Fibroblast of skin of abdomen (primary cell): Measurements from ENCODE around the gene GGTLC3.
"Not testable (repeated sequence)": the region's sequence is repeated elsewhere in the genome, so short reads cannot be mapped to it uniquely, and the experiment has no call there.

Experiments
- DNase-seq: peaks from one replicate; pipeline ENCODE4 v3.0.0-alpha.2; 2013

Gene GGTLC3

DNA sequence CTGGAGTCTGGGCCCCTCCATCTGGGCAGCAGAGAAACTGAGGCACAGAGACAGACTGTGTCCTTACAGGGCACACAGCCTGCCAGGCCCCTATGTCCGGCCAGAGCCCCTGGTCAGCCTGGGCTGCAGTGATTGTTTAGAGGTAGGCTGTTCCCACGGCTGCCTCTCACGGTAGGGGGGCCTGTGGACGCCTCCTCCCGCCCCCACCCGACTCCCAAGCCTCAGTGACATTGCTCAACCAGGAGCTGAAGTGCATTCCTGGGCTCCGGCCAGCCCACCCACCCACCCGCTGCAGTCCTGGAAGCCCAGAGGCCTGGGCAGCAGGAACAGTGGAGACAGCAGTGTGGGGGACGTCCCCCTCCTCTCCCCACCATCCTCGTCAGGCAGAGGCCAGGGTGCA, 4.5 kb downstream of the GGTLC3 start:
- not testable (repeated sequence) for DNase-seq

DNA sequence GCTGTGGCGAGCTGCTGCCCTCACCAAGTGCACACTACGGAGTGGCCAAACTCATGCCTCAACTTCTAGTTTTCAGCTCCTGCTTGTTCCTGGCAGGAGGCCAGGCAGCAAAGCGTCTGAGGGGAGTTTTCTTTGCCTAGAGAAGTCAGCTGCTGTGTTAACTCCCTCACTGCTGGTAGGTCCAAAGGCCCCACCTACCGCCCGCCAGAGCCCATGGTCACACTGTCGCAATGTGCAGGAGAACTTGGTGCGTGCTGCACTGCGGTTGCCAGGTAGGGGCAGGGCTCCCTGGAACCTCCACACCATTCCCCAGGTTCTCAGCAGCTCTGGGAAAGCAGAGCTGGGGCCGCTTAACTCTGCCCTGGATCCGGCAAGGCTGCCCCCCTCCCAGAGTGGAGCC, 5.6 kb downstream of the GGTLC3 start:
- not testable (repeated sequence) for DNase-seq

DNA sequence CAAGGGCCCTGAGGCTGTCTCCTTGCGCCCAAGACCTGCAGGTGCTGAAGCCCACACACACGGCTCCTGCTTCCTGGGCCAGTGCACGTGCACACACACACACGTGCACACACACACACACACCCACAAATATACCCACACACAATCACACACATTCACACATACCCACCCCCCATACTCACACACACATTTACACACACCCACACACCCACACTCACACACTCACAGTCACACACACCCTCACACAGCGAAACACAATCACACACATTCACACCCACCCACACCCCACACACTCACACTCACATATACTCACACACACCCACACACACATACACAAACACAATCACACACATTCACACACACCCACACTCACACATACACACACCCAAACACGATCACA, 6.6 kb downstream of the GGTLC3 start:
- not testable (repeated sequence) for DNase-seq

DNA sequence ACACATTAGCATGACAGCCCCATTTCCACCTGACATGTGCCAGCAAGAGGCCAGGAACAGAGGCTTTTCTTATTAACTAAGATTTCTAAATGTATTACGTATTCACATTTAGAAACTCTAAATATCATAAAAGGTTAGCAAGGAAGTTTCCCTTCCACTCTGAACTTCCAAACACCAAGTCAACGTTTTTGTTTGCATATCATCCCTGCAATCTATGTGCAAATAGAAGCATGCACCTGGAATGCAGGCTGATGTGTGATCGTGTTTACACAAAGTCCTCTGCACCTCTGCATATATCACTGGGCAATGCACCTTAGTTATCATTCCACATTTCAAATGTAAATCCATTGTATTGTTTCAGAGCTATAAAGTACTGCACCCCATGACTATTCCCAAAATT, 21.7 kb downstream of the GGTLC3 start:
- DNase-seq = not testable (repeated sequence)
